ENCODE results near the gene LRRC49.

- TF ChIP-seq FOXP2 (optimal IDR thresholded peaks at IDR 0.05; ENCODE audit: borderline replicate concordance, extremely low read depth, extremely low read length, insufficient read depth) (no peak), POLR2AphosphoS5 (IDR thresholded peaks at IDR 0.05; ENCODE audit: low read depth, low read length) (no peak)
These were observed 165.0 kb downstream of the LRRC49 start for GRCh38 chr15:71057581-71057980.
